Right ventricle myocardium inferior (tissue), 1 donor: ENCODE results near the gene ATXN1. TPM values are rescaled to one million over a fixed set of nuclear protein-coding genes. Genes with fewer than 3 reads are reported as not detected.
A peak's percentile ranks its signal among the peaks of the same experiment; 100 is the strongest.

Experiments
- ATAC-seq: fragments of 200-7000 bp; cut with Tn5 transposase; one replicate; pipeline ENCODE4 v1.9.1; 2020; ENCODE audit warnings: mild to moderate bottlenecking, moderate library complexity
- DNase-seq: peaks from one replicate; pipeline ENCODE4 v3.0.0; 2021; ENCODE audit errors: missing footprints
- intact Hi-C: fragments of 100-400 bp; cut with DNase I; formaldehyde crosslinking; loops from one replicate; pipeline ENCODE4 v1.11.0; 2022
- total RNA-seq: library from RNA; stranded (reverse); fragmentation: NEBNext Ultra II Directional; extraction: Animal tissue kit (Norgen Biotek cat#: 25700); gene quantifications from one replicate; pipeline ENCODE4 v1.2.1, GENCODE V29; 2021
- donor health status: DM: no; HTN: yes; CAD: no; lungs with severe emphysema.

Gene ATXN1
- total RNA-seq, 1 donor from 2014 or later = 42.5 TPM

DNA sequence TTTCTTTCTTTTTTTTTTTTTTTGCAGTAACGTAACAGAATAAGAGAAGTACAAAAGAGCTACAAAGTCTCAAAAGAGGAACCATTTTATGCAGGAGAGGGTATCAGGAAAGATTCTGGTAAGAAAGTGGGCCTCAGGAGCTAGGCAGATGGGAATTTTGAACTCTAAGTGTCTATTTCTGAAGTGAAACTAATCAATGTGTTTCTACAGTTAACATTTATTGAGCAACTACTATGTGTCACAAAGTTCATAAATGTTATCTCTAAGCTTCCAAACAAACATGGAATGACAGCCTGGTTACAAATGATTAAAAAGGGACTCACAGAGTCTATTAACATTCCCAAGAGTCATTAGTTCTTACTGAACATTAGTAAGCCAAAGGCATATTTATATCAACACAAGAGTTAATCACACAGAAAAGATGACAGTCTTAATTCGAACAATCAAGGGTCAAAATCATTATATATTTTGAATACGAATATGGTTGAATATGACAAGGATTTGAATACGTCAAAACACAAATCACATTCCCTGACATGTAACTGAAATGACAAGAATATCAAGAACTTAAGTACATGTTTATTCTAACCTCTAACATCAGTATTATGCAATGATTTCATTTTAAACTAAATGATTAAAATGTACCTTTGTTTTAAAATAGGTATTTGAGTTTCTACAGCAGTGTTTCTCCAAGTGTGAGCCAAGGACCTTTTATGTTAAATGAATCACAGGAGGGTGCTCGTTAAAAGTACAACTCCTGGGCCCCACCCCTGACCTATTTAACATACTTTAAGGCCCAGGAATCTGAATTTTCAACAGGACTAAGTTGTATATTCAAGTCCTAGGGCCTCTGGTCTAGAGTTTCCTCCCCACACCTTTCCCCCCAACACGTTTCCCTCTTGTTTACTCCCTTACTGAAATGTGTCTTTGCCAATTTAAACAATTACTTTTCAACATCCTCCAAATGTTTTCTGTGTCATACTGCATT is 89.7 kb downstream of the ATXN1 start:
- no peak for DNase-seq
- intact Hi-C loops = loop anchor here (5.0 kb wide), 1 partner anchor 86 kb away; no protein-coding TSS in a partner anchor
- no peak for ATAC-seq

DNA sequence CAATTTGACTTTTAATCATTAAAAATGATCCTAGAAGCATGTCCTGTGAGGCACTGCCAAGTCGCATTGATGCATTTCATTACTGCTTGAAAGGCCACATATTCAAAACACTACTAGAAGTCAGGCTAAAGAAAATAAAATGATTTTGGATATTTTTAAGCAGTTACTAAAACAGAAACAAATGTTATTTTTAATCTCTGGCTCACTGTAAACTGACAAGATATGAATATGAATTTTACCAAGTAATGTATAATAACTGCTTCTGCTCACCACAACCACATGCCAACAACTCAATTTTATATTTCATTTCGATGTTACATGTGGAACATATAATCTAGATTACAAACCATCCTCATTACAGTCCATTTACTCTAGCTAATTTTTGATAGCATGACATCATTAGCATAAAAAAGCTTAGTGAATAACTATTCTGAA is 90.6 kb downstream of the ATXN1 start:
- intact Hi-C loops = loop anchor here (5.0 kb wide), 1 partner anchor 87 kb away; no protein-coding TSS in a partner anchor
- no peak for ATAC-seq
- DNase-seq = no peak

DNA sequence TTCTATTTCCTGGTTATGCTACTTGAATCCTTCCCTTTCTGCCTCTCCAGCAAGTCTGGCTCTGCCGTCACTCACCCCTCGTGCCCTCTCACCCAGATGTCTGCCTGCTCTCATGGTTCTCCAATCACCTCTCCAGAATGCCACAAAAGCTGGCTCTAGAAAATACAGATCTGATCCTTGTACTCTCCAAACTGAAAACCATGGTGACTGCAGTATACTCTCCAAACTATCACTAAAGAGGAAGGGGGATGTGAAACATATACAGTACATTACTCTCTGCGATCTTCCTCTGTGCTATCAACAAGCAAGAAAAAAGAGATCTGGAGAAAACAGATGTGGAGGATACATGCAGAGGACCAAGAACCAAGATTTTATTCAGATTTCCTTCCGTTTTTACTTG is 91.1 kb downstream of the ATXN1 start:
- intact Hi-C loops = loop anchor here (5.0 kb wide), 1 partner anchor 87 kb away; no protein-coding TSS in a partner anchor
- ATAC-seq (peak; percentile 86), DNase-seq (peak; percentile 66)

DNA sequence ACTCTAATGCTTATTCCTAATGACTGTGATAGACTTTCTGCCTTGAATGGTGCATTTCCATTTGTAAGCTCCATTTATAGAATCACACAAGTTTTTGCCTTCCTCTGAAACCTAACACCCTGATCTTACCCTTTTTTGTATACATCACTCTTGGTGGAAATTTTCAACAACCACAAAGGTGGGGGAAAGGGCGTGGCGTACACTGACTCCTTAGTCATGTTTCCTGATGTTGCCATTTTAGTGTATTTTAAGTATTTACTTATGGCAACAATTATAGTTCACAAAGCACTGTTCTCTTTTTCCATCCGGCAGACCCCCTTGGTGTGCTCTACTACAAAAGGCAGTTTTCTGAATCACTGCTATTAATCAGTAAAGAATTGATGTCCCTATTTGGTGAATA is 92.0 kb downstream of the ATXN1 start:
- DNase-seq = no peak
- ATAC-seq = no peak
- intact Hi-C loops = no loop called here

GRCh38 chr6:16667509-16667908 is 93.8 kb downstream of the ATXN1 start:
- ATAC-seq (no peak), DNase-seq (no peak)
- intact Hi-C loops = no loop called here

DNA sequence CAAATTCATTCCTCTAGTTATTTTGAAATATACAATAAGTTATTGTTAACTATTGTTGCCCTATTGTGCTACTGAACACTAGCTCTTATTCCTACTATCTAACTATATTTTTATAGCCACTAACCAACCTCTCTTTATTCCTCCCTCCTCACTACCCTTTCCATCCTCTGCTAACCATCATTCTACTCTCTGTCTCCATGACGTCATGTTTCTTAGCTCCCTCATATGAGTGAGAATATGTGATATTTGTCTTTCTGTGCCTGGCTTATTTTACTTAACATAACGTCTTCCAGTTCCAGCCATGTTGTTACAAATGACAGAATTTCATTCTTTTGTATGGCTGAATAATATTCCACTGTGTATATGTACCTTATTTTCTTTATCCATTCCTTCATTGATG is 95.3 kb downstream of the ATXN1 start:
- ATAC-seq = no peak
- intact Hi-C loops = no loop called here
- DNase-seq = no peak

- ATAC-seq (no peak), DNase-seq (no peak)
- intact Hi-C loops = no loop called here
These were observed 96.1 kb downstream of the ATXN1 start for GRCh38 chr6:16665182-16665581.

DNA sequence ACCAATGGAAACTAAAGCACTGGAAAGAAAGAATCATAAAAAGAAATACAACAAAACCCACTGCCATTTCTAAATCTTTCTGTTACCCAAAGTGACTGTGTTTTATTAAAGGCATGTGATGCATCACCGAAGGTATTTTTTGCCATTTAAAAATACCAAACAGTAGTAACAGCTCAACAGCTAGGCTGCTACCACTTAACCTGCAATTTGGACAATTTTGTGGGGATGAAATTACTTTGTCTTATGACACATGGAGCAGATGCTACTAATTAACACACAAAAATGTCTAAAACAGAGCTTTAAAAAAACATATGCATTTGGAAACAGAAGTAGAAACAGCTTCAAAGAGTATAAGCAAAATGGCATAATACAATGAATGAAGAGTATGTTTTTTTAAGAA is 97.4 kb downstream of the ATXN1 start:
- no peak for ATAC-seq
- DNase-seq = no peak
- intact Hi-C loops = no loop called here

GRCh38 chr6:16660157-16660497 is 101.1 kb downstream of the ATXN1 start:
- no peak for ATAC-seq
- no peak for DNase-seq
- intact Hi-C loops = no loop called here

DNA sequence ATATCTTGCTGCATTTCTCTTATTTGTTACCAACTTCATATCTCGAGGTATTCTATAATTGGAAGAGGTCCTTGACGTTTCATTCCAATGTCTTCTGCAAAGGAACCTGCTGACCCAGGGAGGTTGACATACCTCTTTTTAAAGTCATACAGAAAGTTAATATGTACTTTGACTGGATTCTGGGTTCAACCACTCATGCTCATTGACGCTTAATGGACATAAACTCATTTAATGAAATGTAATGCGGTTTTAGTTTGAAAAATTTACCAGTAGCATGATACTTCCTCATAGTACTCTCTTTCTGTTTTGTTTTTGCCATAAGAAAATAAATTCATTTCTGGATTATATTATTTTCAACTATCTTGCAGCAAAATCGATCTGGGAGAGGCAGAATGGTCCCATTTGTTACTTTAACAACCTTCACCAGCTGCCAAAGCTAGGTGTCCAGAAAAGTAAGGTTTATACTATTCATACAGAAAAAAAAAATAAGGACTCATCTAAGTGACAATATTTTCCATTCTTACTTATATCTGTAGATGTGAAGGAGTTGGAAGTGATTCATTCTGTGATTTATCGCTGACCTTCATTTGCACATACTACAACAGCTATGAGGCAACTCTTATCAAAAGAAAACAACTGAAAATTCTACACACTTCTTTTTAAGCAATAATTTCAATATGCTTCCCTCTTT is 101.6 kb downstream of the ATXN1 start:
- ATAC-seq = no peak
- intact Hi-C loops = no loop called here
- DNase-seq = no peak

GRCh38 chr6:16658348-16659034 is 102.8 kb downstream of the ATXN1 start:
- intact Hi-C loops = no loop called here
- no peak for ATAC-seq

DNA sequence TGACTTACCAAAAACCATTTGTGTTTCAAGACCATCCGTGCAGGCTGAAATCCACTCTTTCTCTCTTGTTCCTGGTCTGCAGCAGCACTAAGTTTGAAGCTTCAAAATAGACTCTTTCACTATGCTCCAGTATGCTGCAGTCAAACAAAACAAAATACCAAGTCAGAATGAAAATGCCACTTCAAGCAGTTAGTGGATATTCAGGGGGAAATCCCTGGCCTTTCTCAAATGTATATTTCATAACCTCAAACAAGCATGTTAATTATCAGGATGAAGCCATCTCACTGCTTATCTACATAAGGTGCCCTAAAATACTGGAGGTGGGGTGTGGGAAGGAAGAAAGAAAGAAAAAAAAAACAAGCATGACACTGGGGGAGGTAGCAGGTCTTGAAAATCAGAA is 103.5 kb downstream of the ATXN1 start:
- ATAC-seq = no peak
- DNase-seq = no peak
- intact Hi-C loops = no loop called here

More at GRCh38 chr6:16658348-16659034, 102.8 kb downstream of the ATXN1 start:
- DNase-seq = no peak

DNA sequence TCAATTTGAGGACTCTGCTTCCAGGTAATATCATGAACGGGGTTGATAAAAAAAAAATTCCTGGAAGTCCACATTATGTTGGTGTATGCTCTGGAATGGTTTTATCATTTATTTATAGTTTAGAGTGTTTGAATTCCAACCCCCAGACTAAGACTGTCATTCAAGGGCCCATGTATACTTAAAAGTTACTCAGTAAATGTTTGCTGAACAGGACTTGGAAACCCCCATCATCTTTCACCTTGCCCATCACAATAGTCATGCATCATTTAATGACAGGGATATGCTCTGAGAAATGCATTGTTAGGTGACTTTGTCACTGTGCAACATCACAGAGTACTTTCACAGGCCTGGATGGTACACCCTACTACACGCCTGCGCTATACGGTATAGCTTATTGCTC is 104.8 kb downstream of the ATXN1 start:
- intact Hi-C loops = no loop called here
- no peak for ATAC-seq

GRCh38 chr6:16654701-16655100 is 106.6 kb downstream of the ATXN1 start:
- ATAC-seq (no peak), DNase-seq (no peak)
- intact Hi-C loops = no loop called here

More for the DNA sequence above, 104.8 kb downstream of the ATXN1 start:
- no peak for DNase-seq

GRCh38 chr6:16653226-16653625 is 108.0 kb downstream of the ATXN1 start:
- ATAC-seq (peak; percentile 28), DNase-seq (no peak)
- intact Hi-C loops = no loop called here

DNA sequence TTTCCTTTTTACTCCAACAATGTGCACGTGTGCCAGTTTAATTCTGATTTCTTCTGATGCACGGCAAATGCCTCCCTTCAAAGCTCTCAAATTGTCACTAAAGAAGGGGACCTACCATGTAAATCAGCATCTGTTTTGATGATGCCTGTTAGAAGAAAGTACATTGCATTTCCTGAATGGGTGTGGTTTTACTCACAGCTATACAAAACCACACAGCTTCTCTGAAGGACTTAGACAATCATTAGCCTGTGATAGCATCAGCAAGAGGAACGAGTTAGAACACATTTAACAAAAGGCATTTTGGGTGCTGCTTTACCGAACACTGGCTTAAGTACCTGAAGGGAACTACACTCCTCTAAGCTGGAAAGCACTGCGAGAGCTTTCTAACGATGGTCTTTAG is 109.4 kb downstream of the ATXN1 start:
- DNase-seq (no peak), ATAC-seq (no peak)
- intact Hi-C loops = no loop called here

GRCh38 chr6:16649890-16650289 is 111.4 kb downstream of the ATXN1 start:
- no peak for DNase-seq
- intact Hi-C loops = no loop called here
- no peak for ATAC-seq

GRCh38 chr6:16649241-16649640 is 112.0 kb downstream of the ATXN1 start:
- intact Hi-C loops = no loop called here
- DNase-seq = no peak
- no peak for ATAC-seq

DNA sequence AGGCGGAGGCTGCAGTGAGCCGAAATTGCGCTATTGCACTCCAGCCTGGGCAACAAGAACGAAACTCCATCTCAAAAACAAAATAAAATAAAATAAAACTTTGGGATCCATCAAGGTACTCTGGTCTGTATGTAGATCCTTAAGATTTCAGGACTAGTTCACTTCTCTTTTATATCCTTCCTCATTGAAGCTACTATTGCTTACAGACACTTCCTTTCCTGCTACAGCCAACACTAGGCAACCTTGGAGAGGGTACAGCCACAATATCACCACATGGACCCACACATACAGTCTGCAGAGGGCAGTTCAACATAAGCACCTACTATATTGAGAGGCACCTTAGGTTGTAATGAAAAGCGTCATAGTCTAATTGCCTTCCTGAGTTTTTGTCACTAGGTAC is 113.3 kb downstream of the ATXN1 start:
- intact Hi-C loops = no loop called here
- DNase-seq = no peak
- no peak for ATAC-seq
